GM21529 (cell line): ENCODE data around the gene AGO3.
A peak's percentile ranks its signal among the peaks of the same experiment; 100 is the strongest.

Experiments
- ATAC-seq: cut with Tn5 transposase; IDR thresholded peaks from one replicate; pipeline ENCODE4 v1.9.1; 2021; ENCODE audit not compliant: unreplicated experiment

Gene AGO3

GRCh38 chr1:36094621-36095061 lies 163.7 kb downstream of the AGO3 start:
- ATAC-seq: no peak

GRCh38 chr1:36095760-36096405 lies 165.0 kb downstream of the AGO3 start:
- no peak for ATAC-seq

GRCh38 chr1:36096500-36097432 lies 165.9 kb downstream of the AGO3 start:
- ATAC-seq: no peak

GRCh38 chr1:36097693-36098585 lies 167.0 kb downstream of the AGO3 start:
- no peak for ATAC-seq

GRCh38 chr1:36098650-36099365 lies 167.9 kb downstream of the AGO3 start:
- no peak for ATAC-seq

GRCh38 chr1:36099681-36100341 lies 168.9 kb downstream of the AGO3 start:
- peak; percentile 56 for ATAC-seq

- no peak for ATAC-seq
Observed at GRCh38 chr1:36100376-36100775, 169.5 kb downstream of the AGO3 start.

GRCh38 chr1:36101546-36101945 lies 170.6 kb downstream of the AGO3 start:
- no peak for ATAC-seq

GRCh38 chr1:36106269-36106668 lies 175.4 kb downstream of the AGO3 start:
- no peak for ATAC-seq

GRCh38 chr1:36107394-36107793 lies 176.5 kb downstream of the AGO3 start:
- ATAC-seq: no peak

- no peak for ATAC-seq
Observed at GRCh38 chr1:36108314-36108713, 177.4 kb downstream of the AGO3 start.

GRCh38 chr1:36109041-36109679 lies 178.3 kb downstream of the AGO3 start:
- no peak for ATAC-seq

- ATAC-seq: no peak
Observed at GRCh38 chr1:36111151-36111550, 180.2 kb downstream of the AGO3 start.

- no peak for ATAC-seq
Observed at GRCh38 chr1:36112823-36113222, 181.9 kb downstream of the AGO3 start.

- ATAC-seq: no peak
Observed at GRCh38 chr1:36114371-36114770, 183.5 kb downstream of the AGO3 start.

GRCh38 chr1:36115200-36115669 lies 184.3 kb downstream of the AGO3 start:
- ATAC-seq: no peak

GRCh38 chr1:36115931-36116330 lies 185.0 kb downstream of the AGO3 start:
- ATAC-seq: no peak

- ATAC-seq: no peak
Observed at GRCh38 chr1:36116901-36117300, 186.0 kb downstream of the AGO3 start.

GRCh38 chr1:36118447-36119204 lies 187.7 kb downstream of the AGO3 start:
- no peak for ATAC-seq
